HG02884 (cell line): ENCODE results near the gene NMT1.
"Not testable (repeated sequence)": the region's sequence is repeated elsewhere in the genome, so short reads cannot be mapped to it uniquely, and the experiment has no call there.

Source experiments
- ATAC-seq: cut with Tn5 transposase; IDR thresholded peaks from one replicate; pipeline ENCODE4 v1.9.1; 2021; ENCODE audit warnings: mild to moderate bottlenecking, moderate library complexity; ENCODE audit not compliant: unreplicated experiment

The NMT1 gene

DNA sequence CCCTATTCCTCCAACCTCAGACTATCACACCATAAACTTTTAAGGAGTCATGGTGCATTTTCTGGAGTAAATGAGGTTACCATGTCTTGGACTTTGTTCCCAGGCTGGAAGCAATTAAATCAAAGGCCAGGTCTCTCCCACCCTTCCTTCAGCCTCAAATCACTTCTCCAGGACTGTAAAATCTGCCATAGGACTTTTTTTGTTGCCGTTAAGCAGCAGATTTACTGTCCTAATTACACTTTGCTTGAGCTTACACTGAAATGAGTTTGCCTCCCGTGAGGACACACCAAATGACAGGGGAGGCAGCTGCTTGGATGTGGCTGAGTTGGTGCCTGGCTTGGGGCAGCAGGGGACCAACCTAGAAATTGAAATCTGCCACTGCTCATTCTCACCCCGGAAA, 24.4 kb upstream of the NMT1 start:
- no peak for ATAC-seq

DNA sequence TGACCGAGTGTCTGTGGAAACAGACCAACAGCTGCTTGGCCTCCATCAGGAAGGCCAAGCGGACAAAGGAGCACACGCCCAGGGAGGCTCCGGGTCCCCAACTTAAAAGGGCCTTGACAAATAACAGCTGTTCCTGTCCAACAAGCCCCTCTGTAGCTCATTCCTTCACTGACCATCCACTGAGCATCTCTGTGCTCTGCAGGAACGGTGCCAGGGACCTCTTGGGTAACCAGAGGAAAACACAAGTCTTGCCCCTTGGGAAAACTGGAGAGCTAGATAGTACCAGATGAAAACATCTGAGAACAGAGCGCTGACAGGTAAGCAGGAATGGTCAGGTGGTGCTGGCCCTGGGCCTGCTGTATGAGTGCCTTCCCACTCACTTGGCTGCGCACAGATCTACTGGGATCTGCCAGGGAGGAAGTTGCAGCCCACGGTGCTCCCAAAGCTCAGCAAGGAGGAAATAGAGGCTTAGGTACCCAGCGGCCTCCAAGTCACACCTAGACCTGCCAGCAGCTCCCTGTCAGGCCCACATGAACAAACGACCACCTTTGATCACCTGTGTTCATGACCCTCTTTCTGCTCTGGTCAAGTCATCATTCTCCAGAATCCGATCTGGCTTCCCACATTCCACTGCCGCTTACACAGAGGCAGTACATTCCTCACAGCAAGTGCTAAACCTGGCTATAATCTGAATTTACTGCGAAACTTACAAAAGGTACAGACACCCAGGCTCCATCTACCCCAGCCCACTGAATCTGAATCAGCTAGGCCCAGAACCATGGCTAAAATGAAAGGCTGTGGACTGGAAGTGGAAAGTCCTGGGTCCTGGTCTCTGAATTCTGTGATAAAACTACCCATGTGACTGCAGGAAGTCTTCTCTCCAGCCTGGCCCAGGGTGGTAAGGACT, 22.1 kb upstream of the NMT1 start:
- ATAC-seq, result no peak

DNA sequence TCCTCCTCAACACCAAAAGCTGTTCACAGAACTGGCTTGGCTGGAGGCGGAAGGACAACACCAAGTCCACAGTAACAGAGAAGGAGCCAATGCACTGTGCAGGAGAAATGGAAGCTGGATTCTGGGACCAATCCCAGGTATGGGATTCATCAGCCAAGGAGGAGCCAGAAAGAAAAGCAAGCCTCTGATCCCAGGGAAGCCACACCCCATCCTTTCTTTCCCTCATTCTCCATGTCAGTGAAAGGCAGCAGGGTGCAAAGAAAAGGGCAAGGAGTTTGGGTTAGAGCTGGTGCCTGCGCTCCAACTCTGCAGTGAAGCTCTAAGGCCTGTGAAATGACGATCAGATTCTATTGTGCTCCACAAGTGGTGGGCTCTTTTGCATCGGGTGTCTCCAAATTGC, 20.7 kb upstream of the NMT1 start:
- no peak for ATAC-seq

DNA sequence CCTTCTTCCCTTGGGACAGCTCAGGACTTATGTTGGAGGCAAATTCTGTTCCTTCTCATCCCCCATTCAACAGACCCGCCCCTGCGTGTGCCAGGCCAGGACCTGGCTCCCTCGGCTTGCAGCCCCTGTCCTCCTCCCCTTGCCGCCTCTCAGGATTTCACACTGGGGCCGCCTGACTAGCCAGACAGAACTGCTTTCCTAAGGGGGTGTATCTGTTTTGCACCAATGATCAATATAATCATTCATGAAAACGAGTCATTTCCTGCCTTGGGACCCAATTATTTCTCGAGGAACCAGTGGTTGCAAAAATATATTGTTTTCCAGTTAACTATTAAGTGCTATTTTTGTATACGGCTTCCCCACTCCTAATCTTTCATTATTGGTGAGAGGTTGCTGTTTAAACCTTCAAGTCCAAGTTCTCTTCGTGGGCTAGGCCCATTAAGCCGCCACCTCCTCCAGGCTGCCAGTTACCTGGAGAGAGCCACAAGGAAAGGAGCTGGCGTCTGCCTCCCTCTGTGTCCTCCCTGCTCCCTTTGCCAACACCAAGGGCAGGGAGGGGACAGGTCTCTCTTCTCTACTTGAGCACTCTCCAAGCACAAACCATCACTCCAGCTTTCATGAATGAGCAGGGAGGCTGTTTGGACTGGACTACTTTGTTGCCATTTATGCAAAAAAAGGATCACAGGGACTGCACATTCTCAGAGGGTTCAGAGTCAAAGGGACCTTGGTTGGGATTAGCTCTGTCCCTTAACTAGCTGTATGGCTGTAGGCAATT, 18.6 kb upstream of the NMT1 start:
- ATAC-seq, result no peak

DNA sequence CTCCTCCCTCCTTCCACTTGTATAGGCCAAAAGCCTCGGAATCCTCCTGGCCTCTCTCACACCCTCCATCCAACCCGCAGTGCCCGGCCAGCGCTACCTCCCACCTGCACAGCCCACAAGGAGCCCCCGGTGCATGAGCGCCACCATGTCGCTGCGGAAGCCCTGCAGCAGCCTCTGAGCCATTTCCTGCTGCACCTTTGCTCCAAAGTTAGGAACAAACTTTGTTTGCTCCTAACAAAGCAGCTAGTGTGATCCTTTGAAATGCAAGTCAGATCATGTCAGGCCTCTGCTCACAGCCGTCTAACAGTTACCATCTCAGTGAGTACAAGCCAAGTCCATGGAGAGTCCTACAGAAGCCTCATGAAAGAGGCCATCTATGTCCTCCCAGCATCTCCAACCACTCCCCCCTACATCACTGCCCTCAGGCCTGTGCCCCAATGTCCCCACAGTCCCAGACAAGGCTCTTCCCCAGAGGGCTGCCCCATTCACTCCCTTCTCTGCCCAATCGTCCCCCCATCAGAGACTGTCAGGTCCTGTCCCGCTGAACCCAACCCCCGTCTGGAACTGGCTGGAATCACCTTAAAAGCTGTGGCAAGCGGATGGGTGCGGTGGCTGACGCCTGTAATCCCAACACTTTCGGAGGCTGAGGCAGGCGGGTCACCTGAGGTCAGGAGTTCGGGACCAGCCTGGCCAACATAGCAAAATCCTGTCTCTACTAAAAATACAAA, 17.1 kb upstream of the NMT1 start:
- ATAC-seq, result no peak

DNA sequence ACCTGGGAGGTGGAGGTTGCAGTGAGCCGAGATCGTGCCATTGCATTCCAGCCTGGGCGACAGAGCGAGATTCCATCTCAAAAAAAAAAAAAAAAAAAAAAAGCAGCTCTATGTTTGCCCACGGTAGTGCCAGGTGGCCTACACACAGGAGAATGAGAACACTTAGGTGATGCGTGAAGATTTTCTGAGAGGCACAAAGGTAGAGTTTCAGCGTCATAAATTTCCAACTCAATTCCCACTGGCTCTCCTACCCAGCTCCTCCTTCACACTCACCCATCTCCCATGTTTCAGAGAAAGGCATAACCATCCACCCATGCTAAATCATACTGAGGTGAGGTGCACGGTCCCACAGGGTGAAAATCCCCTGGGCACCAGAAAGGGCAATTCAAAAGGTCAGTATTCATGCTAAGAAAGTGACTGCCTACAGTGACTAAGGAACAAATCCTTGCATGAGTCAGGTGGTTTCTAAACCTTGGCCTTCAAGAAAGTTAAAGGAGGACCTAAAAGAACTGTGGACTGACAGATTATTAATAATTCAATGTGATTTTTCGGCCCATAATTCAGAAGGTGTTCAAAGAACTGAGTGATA, 14.5 kb upstream of the NMT1 start:
- ATAC-seq, result no peak

DNA sequence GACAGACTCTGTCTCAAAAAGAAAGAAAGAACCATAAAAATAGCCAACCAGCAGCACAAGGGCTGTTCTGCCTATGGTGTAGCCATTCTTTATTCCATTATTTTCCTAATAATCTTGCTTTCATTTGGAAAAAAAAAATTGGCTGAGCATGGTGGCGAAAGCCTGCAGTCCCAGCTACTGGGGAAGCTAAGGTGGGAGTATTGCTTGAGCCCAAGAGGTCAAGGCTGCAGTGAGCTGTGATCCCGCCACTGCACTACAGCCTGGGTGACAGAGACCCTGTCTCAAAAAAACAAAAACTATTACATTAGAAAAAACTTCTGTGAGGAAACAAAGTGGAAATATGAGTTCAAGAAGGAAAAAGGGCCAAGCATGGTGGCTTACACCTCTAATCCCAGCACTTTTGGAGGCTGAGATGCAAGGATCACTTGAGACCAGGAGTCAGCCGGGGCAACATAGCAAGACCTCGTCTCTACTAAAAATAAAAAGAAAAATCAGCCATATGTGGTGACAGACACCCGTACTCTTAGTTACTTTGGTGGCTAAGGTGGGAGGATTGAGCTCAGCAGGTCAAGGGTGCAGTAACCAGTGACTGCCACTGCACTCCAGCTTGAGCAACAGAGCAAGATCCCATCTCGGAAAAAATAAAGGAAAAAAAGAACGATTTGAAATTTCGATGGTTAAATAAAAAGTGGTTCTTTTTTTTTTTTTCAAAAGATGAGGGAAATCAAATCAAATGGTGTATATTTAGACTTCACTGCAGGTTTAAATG, 12.1 kb upstream of the NMT1 start:
- no peak for ATAC-seq

DNA sequence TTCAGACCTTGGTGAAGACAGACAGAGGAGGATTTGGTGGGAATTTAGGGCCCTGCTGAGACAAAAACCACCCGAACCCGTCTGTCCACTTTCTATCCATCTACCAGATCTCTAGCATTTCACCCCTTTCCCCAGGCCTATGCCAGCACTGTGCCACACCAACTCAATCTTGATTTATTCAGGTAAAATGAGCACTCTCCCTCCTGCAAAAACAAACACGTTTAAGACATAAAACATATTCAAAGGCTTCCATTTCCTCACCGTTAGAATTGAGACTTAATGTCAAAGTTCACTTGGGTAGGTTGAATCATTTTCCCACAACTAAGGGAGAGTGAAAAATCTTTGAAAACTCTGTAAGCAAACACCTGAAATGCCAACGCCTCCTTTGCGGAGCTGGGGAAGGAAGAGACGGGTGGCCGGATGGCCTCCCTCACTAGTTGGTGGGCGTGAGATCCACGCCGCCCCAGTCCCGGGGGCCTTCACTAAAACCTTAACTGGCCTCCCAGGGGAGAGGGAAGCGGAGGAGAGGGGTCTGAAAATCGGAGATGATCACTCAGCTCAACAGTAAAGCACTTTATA, 10.5 kb upstream of the NMT1 start:
- no peak for ATAC-seq

DNA sequence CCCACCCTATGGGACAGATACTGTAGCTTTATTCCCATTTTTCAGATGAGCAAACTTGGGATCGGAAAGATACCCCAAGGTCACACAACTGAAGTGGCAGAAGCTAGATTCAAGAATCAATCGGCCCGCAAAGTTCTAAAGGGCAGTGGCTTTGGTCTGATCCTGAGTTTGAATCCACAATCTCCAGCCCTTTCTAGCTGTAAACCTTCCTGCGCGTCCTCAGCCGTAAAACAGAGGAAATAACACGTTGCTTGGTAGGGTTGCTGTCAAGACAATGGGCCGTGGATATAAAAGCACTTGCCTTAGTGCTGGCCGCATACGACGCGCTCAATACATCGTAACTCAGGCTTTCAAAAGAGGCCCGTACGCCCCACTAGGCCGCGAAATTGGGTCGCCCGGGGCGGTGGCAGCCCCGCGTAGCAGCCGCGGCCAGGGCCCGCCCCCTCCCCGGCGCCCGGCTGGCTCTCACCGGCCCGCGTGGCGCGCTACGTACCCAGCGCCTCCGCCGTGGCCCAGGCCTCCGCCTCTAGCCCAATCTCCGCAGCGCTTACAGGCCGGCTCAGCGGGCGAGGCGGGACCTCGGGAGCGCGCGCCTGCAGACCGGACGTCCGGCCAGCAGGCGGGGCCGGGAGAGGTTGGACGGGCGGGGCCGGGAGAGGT, 9.9 kb upstream of the NMT1 start, which contains the start of gene DCAKD:
Gene DCAKD, minus strand, starts transcription at position 573 of the 660 bp plus-strand sequence. CDS start 16,747 bp downstream, outside the sequence.
- peak; percentile 91 for ATAC-seq

DNA sequence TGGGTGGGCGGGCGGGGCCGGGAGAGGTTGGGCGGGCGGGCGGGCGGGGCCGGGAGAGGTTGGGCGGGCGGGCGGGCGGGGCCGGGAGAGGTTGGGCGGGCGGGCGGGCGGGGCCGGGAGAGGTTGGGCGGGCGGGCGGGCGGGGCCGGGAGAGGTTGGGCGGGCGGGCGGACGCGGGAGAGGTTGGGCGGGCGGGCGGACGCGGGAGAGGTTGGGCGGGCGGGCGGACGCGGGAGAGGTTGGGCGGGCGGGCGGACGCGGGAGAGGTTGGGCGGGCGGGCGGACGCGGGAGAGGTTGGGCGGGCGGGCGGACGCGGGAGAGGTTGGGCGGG, 9.4 kb upstream of the NMT1 start:
- ATAC-seq, result not testable (repeated sequence)

DNA sequence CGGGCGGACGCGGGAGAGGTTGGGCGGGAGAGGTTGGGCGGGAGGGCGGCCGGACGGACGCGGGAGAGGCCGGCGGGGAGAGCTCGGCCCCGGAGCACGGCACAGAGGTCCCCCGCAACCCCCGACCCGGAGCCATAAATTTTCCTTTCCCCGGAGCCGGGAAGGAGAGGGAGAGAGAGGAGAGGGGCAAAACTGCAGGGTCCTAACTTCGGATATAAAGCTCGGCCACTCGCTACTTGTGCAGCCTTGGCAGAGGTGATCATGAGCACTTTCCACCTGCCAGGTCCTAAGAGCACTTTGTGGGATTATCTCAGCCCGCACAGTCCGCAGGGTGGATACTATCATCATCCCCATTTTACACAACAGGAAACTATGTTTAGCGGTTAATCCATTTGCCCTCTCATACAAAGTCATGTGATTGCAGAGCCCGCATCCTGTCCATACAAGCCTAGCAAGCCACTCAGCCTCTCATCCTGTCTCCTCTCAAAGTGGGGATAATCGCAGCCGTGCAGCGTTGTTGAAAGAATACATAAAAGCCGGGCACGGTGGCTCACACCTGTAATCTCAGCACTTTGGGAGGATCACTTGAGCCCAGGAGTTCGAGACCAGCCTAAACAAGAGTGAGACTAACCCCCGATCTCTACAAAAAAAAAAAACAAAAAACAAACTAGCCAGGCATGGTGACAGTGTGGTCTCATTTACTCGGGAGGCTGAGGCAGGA, 8.9 kb upstream of the NMT1 start:
- no peak for ATAC-seq

DNA sequence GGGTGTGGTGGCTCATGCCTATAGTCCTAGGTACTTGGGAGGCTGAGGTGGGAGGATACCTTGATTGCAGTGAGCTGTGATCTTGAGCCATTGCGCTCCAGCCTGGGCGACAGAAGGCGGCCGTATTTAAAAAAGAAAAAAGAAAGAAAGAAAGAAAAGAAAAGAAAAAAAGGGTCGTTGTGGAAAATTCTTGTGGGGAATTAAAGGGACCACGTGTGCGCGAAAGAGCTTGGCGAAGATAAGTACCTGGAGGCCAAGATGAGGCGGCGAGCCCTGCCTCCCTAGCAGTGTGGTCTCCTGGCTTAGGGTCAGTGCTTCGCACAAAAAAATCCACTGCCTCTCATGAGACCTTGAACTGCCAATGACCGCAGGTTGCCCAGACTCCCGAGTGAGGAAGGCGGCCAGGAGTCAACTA, 728 bp upstream of the NMT1 start:
- no peak for ATAC-seq

DNA sequence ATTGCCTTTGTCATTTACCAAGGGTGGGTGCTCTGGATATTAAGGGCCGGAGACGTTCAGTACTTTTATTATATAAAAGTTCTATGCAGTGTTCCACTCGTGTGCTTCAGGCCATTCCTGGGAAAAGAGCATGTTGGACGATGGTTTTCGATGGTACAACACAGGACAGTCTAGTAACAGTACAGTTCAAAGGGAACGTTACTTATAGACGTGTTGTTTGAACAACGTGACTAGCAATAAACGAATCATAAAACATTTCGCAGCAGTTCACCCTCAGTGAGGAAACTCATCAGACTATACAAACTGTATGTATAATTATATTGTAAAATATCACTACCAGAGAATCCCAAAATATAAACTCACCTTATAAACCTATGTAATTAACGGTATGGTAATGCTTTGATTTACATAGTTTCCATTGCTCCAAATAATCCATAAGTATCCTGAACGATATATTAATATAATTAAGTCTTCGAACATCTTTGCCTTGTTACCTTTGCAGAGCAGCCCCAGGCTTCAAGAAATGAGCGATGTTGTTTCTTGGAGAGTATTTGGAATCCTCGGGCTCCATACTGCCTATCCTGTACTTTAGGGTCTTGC, 589 bp downstream of the NMT1 start:
- ATAC-seq, result no peak

DNA sequence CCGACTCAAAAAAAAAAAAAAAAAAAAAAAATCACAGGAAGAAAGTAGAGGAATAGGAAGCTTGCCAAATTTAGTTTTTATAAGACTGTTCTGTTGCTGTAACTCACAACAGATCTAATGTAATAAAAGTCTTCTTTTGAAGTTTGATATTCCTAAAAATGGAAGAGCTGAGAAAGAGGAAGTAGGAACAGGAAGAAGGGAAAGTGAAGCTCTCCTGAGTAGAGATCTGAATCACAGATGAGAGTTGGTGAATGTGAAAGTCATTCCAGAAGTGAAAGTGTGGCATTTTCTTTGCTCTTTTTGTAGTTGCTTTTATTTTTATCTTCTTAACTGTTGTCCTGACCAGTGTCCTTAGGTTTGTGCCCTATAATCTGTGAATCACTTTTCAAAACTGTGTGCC, 2.1 kb downstream of the NMT1 start:
- ATAC-seq, result no peak

DNA sequence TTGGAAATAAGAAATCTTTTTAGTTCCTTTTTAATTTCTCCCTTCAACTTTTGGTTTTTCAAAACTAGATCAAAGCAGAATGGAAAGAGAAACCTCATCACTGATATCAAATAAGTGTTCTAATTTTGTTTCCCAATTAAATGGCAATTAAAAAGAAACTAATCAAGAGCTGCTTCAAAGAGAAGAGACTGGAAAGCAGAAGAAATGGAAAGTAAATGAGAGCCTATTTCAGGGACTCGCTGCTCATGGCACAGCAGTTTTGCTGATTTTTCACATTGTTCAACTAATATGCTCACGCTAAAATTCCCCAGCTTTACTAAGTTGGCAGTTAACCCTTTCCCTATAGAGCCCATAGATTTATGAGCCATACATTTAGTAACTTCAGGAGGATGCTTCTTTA, 6.5 kb downstream of the NMT1 start:
- no peak for ATAC-seq

DNA sequence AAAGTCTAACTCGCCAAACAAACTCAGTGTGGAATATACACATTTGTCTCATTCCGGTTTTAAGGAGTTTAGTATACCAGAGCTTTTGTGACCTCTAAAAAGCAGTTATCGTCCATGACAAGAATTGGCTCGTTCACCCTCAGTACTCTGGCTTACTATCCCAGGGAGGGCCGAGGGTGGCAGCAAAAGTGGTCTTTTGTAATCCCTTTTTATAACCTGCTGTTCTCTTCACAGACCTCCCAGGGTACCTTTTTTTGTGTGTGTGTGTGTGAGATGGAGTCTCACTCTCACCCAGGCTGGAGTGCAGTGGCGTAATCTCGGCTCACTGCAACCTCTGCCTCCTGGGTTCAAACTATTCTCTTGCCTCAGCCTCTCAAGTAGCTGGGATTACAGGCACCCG, 8.9 kb downstream of the NMT1 start:
- no peak for ATAC-seq

DNA sequence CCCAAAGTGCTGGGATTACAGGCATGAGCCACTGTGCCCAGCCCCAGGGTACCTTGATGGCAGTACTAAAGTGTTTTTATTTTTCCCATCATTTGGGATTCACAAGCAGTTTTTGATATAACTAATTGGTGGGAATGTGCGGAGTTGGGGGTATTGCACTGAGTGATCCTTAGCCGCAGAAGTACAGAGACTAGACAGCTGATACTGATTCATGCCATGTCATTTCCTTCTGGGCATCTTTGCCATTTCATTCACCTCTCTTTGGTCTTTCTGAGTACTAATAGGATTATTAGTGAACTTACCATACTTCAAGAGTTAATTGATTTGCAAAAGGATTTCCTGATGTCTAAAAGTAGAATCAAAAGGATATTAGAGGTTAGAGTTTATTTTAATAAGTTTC, 9.7 kb downstream of the NMT1 start:
- no peak for ATAC-seq

DNA sequence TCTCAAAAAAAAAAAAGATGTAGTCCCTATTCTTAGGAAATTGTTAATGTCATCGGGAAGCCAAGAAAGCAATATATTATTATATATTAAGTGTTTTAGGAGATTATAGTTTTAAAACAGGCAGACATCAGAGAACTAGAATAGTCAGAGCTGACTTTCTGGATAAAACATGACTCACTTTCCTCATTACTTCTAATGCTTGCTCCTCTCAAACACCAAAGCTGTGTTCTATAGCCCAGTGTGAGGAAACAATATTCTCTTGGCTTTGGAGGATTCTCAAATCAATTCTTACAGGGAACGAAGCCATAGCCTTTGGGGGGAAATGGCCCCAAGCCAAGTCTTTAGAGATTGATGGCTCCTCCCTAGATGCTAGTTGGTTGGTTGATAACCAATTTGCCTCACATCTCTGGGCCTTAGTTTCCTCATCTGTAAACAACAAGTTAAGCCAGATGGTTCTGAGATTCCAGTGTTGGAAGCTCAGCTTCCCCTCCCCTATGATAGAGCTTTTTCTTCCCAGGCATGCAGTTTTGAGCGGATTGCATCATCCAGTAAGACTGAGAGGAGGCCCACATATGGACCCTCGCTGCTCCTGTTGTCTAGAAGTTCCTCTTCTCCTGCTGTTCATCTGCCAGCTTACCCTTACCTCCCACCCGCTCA, 12.4 kb downstream of the NMT1 start:
- no peak for ATAC-seq
